Measurements from ENCODE around the gene MORC4.

Gene MORC4

GRCh38 chrX:106940068-106940467, 59.9 kb downstream of the MORC4 start:
- Mint-ChIP-seq H3K36me3 (ENCODE audit: low read depth) (peaks cover 15% of the 10 kb centered on the region), H3K4me1 (peaks cover 4% of the 10 kb centered on the region), H3K4me3 (no peak overlapping the region), H3K9me3 (no peaks in the 10 kb centered on the region), H3K27me3 (ENCODE audit: low read depth) (no peaks in the 10 kb centered on the region), H3K27ac (no peak overlapping the region)
- TF ChIP-seq, protein P1, sequence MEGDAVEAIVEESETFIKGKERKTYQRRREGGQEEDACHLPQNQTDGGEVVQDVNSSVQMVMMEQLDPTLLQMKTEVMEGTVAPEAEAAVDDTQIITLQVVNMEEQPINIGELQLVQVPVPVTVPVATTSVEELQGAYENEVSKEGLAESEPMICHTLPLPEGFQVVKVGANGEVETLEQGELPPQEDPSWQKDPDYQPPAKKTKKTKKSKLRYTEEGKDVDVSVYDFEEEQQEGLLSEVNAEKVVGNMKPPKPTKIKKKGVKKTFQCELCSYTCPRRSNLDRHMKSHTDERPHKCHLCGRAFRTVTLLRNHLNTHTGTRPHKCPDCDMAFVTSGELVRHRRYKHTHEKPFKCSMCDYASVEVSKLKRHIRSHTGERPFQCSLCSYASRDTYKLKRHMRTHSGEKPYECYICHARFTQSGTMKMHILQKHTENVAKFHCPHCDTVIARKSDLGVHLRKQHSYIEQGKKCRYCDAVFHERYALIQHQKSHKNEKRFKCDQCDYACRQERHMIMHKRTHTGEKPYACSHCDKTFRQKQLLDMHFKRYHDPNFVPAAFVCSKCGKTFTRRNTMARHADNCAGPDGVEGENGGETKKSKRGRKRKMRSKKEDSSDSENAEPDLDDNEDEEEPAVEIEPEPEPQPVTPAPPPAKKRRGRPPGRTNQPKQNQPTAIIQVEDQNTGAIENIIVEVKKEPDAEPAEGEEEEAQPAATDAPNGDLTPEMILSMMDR (IDR thresholded peaks at IDR 0.05; ENCODE audit: unreplicated experiment in 3 of 3), result no peak

DNA sequence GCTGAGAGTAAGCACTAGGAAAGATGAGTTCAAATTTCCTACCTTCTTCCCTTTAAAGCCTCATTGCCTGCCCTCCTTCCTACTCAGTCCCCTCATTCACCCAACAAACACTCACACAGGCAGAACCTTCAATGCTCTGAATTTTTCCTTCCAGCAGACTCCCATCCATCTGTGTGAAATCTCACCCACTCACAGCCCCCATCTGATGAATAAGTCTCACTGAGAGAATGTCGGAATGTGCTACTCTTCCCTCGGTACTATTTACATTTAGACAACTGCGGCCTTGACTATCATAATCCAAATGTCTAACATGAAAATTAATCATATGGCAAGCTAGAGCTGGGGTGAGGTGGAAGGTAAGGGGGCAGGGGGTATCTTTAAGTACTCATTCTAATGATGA, 60.4 kb downstream of the MORC4 start:
- H3K9me3 Mint-ChIP-seq, result no peaks in the 10 kb centered on the region
- H3K4me1 Mint-ChIP-seq, result peaks cover 7% of the 10 kb centered on the region
- H3K27me3 Mint-ChIP-seq (ENCODE audit: low read depth), result no peaks in the 10 kb centered on the region
- peaks cover 15% of the 10 kb centered on the region for H3K36me3 Mint-ChIP-seq (ENCODE audit: low read depth)
- no peak overlapping the region for H3K4me3 Mint-ChIP-seq
- TF ChIP-seq, protein P1 (IDR thresholded peaks at IDR 0.05; ENCODE audit: unreplicated experiment in 3 of 3), result no peak
- H3K27ac Mint-ChIP-seq, result no peak overlapping the region

DNA sequence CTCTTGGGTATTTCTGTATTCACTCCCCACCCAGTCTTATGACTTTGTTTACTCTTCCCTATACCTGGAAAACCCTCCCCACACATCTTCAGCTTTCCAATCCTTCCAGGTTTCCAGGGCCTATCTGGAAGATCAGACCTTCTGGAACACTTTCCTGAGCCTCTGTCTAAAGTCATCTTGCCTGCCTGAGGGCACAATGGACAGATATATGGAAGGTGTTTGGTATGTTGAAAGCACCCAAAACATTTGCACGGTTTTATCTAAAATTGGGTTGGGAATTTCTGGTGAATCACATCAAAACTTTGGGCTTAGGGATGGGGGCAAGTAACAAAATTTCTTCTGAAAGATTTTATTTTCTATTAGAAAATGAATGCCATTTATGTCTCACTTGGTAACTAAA, 63.8 kb downstream of the MORC4 start:
- TF ChIP-seq, protein P1 (IDR thresholded peaks at IDR 0.05; ENCODE audit: unreplicated experiment in 3 of 3), result no peak
- H3K4me1 Mint-ChIP-seq, result peaks cover 16% of the 10 kb centered on the region
- H3K9me3 Mint-ChIP-seq, result no peaks in the 10 kb centered on the region
- no peak overlapping the region for H3K27ac Mint-ChIP-seq
- no peak overlapping the region for H3K4me3 Mint-ChIP-seq
- H3K36me3 Mint-ChIP-seq (ENCODE audit: low read depth), result peaks cover 3% of the 10 kb centered on the region
- H3K27me3 Mint-ChIP-seq (ENCODE audit: low read depth), result no peaks in the 10 kb centered on the region

GRCh38 chrX:106935175-106935574, 64.8 kb downstream of the MORC4 start:
- Mint-ChIP-seq H3K9me3 (no peaks in the 10 kb centered on the region), H3K36me3 (ENCODE audit: low read depth) (no peaks in the 10 kb centered on the region), H3K27ac (peak overlapping the region; percentile 70 to 90 (median 80)), H3K27me3 (ENCODE audit: low read depth) (no peaks in the 10 kb centered on the region), H3K4me1 (peaks cover 16% of the 10 kb centered on the region), H3K4me3 (no peak overlapping the region)
- TF ChIP-seq, protein P1 (IDR thresholded peaks at IDR 0.05; ENCODE audit: unreplicated experiment in 3 of 3), result no peak

GRCh38 chrX:106933538-106933961, 66.5 kb downstream of the MORC4 start:
- Mint-ChIP-seq H3K4me3 (no peak overlapping the region), H3K27ac (peak overlapping the region in 2 of 3 experiments; percentile 44 to 59), H3K36me3 (ENCODE audit: low read depth) (no peaks in the 10 kb centered on the region), H3K9me3 (no peaks in the 10 kb centered on the region), H3K27me3 (ENCODE audit: low read depth) (peaks cover 4% of the 10 kb centered on the region), H3K4me1 (peaks cover 16% of the 10 kb centered on the region)
- TF ChIP-seq, protein P1 (IDR thresholded peaks at IDR 0.05; ENCODE audit: unreplicated experiment in 3 of 3), result no peak

GRCh38 chrX:106932960-106933537, 67.0 kb downstream of the MORC4 start:
- peaks cover 16% of the 10 kb centered on the region for H3K4me1 Mint-ChIP-seq
- TF ChIP-seq, protein P1 (IDR thresholded peaks at IDR 0.05; ENCODE audit: unreplicated experiment in 3 of 3), result no peak
- H3K27ac Mint-ChIP-seq, result peak overlapping the region; percentile 44 to 74 (median 59)
- no peaks in the 10 kb centered on the region for H3K36me3 Mint-ChIP-seq (ENCODE audit: low read depth)
- H3K27me3 Mint-ChIP-seq (ENCODE audit: low read depth), result peaks cover 4% of the 10 kb centered on the region
- no peak overlapping the region for H3K4me3 Mint-ChIP-seq
- H3K9me3 Mint-ChIP-seq, result no peaks in the 10 kb centered on the region
